Stimulated activated CD8-positive, alpha-beta memory T cell treated with anti-CD3 and anti-CD28 coated beads, Interleukin-4, amount 100 ng/mL, for 4 hours (primary cell): ENCODE measurements around the gene SEPSECS.

Experiments used
- DNase-seq, 2 donors: peaks; one replicate each; pipeline ENCODE4 v3.0.0-alpha.2; 2020; ENCODE audit warnings: low read depth in 2 of 2, low spot score in 1 of 2

Gene SEPSECS

DNA sequence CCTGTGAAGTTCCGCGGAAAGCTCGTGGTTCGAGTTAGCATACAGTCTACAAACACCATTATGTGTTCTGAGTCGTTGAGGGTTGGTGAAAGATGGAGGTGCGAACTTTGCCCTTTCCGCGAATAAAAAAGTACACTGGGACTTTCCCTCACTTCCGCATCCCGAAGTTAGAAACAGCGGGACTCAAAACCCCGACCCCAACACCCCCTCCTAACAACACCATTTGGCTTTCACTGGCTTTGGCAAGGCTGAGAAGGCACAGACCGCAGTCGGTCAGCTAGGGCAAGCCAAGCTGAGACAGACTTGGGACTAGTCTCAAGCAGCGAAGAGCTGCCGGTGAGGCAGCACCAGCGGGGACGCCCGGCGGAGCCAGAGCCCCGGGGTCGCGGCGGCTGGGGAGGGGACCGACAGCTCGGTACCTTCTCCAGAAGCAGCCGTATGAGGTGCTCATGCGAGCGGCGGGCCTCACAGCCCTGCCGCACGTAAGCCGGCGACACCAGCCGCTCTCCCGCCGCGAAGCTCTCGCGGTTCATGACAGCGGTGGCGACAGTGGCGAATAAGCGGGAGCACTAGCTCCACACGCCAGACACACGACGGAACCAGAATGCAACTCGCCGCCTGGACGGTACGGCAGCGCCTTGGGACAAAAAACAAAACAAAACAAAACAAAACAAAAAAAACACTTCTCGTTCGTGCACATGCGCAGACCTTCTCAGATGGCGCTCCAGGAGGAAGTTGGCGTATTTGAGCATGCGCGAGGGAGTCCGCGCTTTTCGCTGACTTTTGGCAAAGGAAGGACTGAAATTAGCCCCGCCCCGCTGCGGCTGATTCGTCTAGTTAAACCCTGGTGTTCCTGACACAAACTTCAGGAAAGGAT lies at the start of gene SEPSECS:
Gene SEPSECS, minus strand, starts transcription at position 613 of the 877 bp plus-strand sequence. Its CDS starts 80 bp downstream, at position 533.
- peak; percentile 85 for DNase-seq

DNA sequence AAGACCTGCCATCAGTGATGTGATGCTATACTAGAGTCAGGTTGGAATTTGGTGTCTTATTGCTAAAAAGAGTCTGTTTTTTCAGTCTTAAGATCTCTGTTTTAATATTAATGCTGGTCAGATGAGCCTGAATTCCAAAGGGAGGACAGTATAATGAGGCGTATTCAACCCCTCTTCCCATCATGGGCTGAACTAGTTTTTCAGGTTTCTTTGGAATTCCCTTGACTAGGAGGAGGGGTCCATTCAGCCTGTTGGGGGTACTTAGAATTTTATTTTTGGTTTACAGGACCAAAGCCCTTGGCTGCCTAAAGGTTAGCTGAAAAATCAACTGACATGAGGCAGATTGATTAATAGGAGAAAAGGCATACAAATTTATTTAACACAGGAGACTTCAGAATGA lies 49.5 kb upstream of the SEPSECS start:
- no peak for DNase-seq

DNA sequence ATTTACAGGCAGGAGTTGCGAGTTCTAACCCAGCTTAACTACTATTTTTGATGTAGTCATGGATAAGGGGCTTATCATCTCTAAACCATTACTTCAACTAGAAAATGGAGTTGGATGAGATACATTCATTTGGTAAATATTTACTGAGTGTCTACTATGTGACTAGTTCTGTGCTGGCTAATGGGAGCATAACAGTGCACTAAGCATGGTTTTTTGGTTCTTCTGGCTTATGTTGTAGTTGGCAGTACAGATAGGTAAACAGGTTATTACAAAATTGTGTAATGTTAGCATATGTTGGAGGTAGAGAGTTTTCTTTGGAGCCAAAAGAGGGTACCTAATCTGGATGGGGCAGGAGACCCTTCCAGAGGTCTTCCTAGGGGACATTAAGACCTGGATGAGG lies 47.7 kb upstream of the SEPSECS start:
- DNase-seq = no peak

DNA sequence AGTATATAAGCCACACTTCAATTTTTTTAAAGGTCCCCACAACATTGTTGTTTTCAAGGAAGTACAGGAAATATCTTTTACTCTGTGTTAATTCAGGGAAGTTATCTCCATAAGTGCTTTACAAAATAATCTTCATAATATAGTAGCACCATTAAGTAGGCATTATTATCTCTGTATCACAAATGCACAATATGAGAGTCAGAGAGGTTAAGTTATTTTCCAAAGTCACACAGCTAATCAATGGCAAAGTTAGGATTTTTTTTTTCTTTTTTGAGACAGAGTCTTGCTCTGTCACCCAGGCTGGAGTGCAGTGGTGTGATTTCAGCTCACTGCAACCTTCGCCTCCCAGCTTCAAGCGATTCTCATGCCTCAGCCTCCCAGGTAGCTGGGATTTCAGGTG lies 38.5 kb upstream of the SEPSECS start:
- DNase-seq = no peak

DNA sequence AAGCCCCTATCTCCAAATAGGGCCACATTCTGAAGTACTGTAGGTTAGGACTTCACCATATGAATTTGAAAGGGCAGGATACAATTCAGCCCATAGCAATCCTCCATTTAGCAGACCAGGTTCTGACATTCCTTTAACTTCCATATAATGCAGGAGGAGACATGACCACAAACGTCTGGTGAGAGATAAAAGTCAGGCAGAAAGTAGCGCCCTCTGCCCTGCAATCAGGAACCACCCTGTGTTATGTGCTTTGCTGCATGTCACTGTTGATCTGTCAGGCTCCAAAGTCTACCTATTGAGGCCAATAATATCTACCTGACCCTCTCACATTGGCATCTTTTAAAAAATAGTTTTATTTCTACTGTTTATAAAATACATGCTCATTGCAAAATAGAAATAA lies 30.2 kb upstream of the SEPSECS start:
- DNase-seq = no peak

DNA sequence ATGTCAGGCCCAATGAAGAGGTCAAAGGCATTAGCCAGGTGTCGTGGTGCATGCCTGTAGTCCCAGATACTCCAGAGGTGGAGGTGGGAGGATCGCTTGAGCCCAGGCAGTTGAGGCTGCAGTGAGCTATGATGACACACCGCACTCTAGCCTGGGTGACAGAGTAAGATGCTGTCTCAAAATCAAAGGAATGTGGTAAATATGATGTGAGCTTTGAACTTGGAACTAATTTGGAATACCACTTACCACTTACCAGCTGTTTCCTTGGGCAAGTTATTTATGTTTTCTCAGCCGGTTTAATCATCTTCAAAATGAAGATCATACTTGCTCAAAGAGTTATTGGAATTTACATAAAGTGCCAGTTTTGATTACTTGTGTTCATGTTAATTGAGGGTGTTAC lies 23.8 kb upstream of the SEPSECS start:
- DNase-seq = no peak

DNA sequence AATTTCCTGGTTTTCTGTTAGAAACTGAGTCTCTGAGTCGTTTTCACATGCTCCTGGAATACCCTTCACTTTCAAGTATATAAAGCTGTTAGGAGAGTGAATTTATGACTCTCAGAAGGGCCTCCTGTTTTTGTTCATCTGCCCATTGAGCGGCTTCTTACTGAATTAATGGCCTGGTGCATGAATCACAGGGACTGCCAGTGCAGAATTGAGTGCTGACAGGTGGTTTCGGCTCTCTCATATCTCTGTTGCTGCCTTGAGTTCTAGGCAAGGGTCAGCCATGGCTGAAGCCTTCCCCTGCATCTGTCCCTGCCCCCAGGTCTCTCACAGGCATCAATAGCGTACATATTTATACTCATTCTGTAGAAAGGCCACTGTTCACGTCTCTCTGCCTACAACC lies 22.7 kb upstream of the SEPSECS start:
- no peak for DNase-seq

DNA sequence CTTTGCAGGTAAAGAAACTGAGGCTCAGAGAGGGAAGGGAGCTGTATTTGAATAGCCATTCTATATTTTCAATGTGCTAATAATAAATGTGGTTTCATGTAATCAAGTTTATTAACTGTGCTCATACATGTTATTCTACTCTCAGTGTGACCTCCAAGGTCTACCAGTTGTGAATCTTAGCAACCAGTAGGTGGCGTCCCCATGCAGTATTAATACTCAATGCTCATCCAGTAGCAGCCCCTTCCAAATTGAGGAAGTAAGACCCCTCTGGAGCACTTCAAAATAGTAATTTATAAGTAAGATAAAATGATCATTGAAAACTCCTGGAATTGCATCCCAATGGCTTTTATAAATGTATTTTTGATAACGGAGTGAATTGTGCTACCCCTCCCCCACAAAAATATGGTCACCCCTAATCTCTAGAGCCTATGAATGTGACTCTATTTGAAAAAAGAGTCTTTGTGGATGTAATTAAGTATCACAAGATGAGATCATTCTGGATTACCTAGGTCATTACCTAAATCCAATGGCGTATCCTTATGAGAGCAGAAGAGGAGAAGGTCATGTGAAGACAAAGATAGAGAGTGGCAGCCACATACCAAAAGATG lies 20.4 kb upstream of the SEPSECS start:
- DNase-seq = no peak

DNA sequence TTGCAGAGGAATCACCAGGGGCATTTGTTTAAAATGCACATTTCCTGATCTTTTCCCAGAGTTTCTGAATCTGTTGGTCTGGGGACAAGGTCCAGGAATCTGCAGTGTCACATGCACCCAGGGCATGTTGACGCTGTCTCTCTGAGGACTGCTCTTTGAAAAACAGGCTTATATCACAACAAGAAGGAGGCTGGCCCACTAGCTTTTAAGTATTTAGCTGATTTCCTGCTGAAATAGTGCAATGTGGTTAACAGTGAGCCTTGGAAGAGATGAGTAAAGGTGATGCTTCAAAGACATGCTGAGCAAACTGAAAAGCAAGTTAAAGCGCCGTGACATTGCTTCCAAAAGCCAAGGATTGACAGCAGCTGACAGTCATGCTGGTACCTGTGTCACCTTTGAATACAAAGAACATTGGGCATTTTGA lies 18.6 kb upstream of the SEPSECS start:
- no peak for DNase-seq

DNA sequence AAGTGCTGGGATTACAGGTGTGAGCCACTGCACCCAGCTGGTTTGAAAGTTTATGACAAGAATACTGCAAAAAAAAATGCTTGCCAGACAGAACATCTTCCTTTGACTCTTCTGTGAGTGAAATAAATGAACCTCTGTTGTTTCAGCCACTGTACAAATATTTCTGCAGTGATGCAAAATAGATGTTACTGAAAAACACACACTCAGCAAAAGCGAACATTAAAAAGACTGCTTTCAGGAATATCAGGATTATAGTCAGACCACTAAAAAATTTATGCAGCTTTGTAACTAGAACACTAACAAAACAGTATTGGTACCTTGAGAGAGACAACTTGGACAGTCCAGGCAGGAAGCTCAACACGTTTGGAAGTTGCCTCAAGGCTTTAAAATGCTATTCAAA lies 16.9 kb upstream of the SEPSECS start:
- DNase-seq = no peak

DNA sequence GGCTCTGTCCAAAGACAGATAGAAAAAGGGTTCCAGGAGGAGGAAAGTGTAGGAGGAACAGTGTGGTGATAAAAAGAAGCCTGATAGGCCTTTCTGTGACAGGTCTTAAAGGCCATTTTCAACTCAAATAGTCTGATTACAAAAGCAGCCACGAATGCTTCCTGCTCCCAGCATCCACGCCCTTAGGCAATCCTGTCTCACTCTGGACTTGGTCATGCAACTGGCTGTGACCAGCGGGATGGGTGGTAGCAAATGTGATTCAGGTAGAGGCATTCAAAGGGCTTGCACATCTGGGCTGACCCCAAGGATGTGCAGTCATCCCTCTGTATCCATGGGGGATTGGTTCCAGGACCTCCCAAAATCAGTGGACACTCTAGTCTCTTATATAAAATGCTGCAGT lies 14.4 kb upstream of the SEPSECS start:
- DNase-seq = no peak

DNA sequence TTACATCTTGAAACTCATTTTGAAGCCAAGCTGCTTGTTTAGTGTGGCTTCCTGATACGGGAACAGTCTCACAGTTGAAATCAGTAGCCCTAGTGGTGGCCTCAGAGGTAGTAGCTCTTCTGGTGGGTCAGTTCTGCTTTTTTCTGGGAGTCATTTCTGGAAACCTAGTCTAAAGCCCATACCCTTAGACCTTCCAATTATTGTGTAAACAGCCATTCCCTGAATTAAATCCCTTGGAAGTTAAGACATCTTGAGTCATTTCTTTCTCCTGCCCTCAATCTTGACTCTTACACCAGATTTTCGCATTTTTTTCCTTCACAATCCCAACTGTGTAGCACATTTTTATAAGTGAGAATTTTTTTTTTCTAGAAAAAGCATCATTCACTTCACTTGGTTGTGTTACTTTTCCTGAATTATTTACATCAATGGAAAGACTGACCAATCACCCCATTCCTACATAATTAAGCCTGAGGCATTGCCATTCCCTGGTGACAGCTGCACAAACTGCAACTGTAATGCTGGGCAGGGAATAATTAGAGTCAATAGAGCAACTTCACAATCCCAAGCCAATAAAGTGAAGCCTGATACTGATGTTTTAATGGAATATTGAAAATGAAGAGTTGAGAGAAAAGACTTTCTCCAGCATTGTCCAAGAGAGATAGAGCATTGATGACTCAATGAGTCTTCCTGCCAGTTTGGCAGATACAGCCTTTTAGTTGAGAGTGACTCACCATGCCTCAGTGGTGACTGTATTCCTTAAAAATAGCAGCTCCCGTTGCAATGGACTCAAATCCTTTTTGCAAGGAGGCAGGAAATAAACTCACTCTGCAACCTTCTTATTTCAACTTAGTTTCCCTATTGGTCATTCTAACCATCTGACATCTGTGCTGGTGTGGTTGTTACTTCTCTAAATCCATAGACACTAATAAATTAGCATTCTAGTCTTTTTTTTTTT lies 13.0 kb upstream of the SEPSECS start:
- no peak for DNase-seq

DNA sequence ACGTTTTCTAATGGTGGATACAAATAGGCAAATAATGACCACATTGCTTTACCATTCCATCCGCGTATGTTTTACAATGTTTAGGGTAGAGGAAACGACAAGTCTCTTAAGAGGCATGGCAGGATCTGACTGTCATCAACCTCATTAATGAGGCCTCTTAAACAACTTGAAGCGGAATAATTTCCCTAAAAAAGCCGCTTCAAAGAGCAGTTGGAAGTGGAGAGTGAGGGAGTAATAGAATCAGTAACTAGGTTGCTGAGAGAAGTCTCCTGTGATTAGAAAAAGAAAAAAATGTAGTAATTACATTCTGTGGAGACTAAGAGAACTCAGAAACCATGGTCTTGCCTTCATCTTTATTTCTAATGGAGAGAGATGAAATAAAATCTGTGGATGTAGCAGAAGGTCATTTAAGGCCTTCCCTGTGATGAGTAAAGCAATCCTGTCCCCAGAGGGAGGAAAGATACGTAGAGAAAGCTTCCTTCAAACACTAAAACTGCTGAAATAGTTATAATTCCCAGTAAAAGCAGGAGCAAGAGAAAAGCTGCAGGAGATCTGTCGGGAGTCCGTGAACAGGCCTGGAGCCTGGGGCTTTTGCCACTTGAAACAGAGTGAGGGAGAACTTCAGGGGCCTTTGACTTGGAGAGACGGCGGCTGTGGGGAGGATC lies 11.1 kb upstream of the SEPSECS start:
- no peak for DNase-seq

DNA sequence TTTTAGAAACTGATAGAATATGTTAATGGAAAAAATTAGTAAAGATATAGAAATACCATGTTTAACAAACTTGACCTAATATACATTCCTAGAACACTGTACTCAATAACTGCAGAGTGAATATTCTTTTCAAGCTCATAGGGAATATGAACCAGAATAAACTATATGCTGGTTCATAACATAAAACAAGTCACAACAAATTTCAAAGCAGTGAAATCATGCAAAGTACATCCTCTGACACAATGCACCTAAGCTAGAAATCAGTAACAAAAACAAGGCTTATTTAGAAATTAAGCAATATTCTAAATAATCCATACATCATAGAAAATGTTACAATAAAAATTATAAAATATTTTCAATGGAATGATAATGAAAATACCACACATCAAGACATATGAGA lies 9.2 kb upstream of the SEPSECS start:
- no peak for DNase-seq

DNA sequence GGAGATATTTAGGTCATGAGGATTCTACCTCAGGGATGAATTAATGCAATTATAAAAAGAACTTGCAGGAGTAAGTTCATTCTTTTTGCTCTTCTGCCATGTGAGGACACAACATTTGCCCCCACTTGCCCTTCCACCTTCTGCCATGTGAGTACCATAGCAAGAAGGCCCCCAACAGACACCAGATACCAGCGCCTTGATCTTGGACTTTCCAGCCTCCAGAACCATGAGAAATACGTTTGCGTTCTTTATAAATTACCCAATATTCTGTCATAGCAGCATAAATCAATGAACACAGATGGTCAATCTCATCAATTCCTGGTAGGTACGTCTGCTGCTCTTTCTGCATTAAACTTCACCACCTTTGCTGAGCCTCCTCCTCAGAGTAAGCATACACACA lies 5.7 kb upstream of the SEPSECS start:
- DNase-seq = no peak

DNA sequence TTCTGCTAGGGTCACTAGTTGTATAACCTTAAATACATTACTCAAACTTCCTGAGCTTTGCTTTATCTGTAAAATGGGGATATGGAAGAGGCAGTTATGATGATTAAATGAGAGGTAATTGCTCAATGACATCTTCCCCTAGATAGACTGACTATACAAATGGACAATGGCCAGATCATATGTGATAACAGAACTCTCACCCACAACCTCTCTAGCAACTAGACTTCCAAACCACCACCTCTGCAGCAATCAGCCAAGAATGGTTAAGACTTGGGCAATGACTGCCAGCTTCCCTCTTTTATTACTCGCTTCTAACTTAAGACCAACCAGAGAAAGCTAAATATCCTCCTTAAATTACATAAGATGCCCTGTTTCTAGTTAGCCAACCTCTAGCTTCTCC lies 2.9 kb upstream of the SEPSECS start:
- DNase-seq = no peak

DNA sequence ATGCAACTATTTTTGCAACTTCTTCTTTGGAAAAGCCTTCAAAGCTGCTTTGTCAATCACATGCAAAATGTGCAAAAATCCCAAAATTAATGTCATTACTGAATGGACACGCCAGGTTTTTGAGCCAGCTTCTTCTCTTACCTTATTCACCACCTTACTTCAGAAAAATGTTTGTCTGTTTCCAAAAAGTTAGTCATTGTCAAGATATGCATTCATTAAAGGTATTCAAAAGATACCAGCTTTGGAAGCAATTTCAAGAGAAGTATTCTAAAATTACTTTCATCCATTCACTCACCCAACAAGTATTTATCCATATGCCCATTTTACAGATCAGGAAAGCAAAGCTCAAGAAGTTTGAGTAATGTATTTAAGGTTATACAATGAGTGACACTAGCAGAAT lies 2.3 kb upstream of the SEPSECS start:
- DNase-seq = no peak

DNA sequence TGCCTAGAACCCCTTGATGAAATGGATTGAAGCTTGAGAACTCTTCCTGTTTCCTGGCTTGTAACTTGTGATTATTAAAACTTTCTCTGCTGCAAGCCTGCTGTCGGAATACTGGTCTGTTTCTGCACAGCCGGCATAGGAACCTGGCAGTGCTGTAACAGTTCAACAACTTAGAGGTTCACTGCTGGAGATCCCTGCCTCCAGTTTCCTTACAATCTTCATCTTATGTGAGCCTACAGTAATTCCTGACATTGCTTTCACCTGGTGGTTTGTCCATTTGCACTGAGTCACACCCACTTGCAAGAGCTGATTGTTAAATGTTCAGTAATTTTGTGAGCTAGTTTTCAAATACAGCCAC lies 1.3 kb upstream of the SEPSECS start:
- no peak for DNase-seq

DNA sequence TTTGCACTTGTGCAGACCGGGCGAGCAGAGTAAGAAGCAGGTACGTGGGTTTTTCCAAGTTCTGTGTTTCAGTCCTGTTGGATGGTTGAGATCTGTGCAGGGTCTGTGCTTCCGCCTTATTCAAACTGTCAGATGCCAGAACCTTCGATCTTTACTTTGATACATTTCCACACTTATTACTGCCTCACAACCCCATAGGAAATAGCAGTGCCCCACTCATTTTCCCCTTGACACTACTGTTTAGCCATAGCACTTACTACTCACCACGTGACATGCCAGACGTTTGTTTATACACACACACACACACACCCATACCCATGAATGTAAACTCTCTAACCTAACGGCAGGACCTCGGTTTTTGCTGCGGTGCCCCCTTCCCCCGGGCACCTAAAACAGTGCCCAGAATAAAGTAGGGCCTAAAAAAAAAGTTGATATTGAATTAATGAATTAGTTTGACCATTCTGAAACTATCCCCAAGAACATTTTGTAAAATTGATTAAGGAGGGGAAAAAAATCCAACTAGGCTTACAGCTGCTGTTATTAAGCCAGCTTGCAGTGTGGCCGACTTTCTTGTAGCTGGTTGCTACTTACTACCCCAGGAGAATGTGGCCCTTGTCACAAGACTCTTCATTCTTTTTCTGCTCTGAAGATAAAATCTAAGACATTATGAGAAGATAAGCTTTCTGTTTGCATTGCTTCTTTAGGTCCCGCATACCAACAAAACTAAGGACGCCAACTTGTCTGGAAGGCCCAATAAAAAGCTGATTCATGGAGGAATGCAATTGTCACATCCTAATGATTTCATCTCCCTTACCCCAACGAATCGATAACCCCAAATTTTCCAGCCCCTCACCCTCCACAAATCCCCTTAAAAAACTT lies 704 bp upstream of the SEPSECS start:
- no peak for DNase-seq

DNA sequence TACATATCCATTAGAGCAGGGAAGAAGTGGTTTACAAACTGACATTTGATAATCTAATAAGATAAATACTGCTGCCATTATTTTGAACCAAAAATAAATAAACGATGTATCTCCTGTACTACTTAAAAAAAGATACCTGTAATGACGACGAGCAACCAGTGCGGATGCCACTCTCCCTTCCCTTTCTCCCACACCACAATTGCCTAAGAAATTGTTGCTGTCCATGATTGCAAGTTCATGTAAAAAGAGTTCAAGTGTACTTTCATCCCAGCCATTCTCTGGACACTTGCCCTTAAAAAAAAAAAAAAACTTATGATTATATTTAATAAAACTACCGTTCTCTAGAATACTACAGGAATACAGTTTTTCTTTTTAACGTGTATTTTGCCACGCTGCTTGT lies 1.4 kb downstream of the SEPSECS start:
- DNase-seq = no peak
